HG03097 (cell line): ENCODE measurements around the gene OR52L1.

Experiments used
- ATAC-seq: cut with Tn5 transposase; IDR thresholded peaks from one replicate; pipeline ENCODE4 v1.9.1; 2021; ENCODE audit not compliant: unreplicated experiment, low FRiP score

The OR52L1 gene

GRCh38 chr11:5941951-5942350, 44.8 kb downstream of the OR52L1 start, which contains the start of gene OR56A3:
OR56A3 (plus strand) TSS chr11:5942251; CDS start chr11:5947347, 5,096 bp downstream.
- no peak for ATAC-seq

DNA sequence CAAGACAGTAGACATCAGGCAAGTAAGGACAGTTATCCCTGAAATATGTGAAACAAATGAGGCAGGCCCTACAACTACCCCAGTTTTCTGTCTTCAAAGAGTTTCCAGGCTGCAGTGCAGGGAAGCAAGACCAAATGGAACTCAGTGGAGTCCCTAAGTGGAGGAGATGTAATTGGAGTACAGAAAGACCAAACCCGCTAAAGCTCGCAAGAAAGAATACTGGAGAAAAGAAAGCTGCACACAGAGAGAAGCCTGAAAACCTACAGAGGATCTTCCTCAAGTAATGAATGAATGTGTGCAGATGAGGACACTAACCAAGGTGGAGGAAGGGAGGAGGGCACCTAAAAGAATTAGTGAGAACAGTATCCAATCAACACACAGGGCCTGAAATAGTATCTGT, 46.0 kb downstream of the OR52L1 start:
- no peak for ATAC-seq

- ATAC-seq, result no peak
Measured at GRCh38 chr11:5938603-5938965, 48.2 kb downstream of the OR52L1 start.

GRCh38 chr11:5937868-5938602, 48.8 kb downstream of the OR52L1 start:
- ATAC-seq, result no peak
